ENCODE measurements around the gene CCDC43.
"Not testable (repeated sequence)": the region's sequence is repeated elsewhere in the genome, so short reads cannot be mapped to it uniquely, and the experiment has no call there.

The CCDC43 gene

GRCh38 chr17:44689477-44690217, at the start of gene CCDC43:
CCDC43 (minus strand) TSS chr17:44689776; CDS start chr17:44689753, 23 bp downstream.
- DNase-seq: peak; percentile 78

- no peak for DNase-seq
These were observed 48.8 kb upstream of the CCDC43 start for GRCh38 chr17:44738214-44738906.

GRCh38 chr17:44736551-44737240, 47.1 kb upstream of the CCDC43 start:
- DNase-seq: no peak

- no peak for DNase-seq
These were observed 44.7 kb upstream of the CCDC43 start for GRCh38 chr17:44734272-44734671.

GRCh38 chr17:44733753-44734152, 44.2 kb upstream of the CCDC43 start:
- DNase-seq: peak; percentile 30

- DNase-seq: not testable (repeated sequence)
These were observed 36.5 kb upstream of the CCDC43 start for GRCh38 chr17:44726121-44726520.

- DNase-seq: no peak
These were observed 32.7 kb upstream of the CCDC43 start for GRCh38 chr17:44722254-44722653.

- no peak for DNase-seq
These were observed 29.9 kb upstream of the CCDC43 start for GRCh38 chr17:44719444-44719843.

- DNase-seq: peak; percentile 90
These were observed 19.1 kb upstream of the CCDC43 start, which contains the start of gene DBF4B for GRCh38 chr17:44708401-44709263. DBF4B (plus strand) TSS chr17:44708665; CDS start chr17:44708821, 156 bp downstream.

GRCh38 chr17:44707755-44708400, 18.3 kb upstream of the CCDC43 start:
- DNase-seq: no peak

- not testable (repeated sequence) for DNase-seq
These were observed 10.7 kb upstream of the CCDC43 start for GRCh38 chr17:44700288-44700687.

GRCh38 chr17:44693609-44694008, 4.0 kb upstream of the CCDC43 start:
- DNase-seq: no peak

GRCh38 chr17:44690746-44691306, 1.2 kb upstream of the CCDC43 start:
- not testable (repeated sequence) for DNase-seq

GRCh38 chr17:44688675-44689476, 700 bp downstream of the CCDC43 start:
- no peak for DNase-seq

- no peak for DNase-seq
These were observed 1.4 kb downstream of the CCDC43 start for GRCh38 chr17:44688200-44688599.

- no peak for DNase-seq
These were observed 1.8 kb downstream of the CCDC43 start for GRCh38 chr17:44687756-44688155.

- not testable (repeated sequence) for DNase-seq
These were observed 6.3 kb downstream of the CCDC43 start for GRCh38 chr17:44683303-44683702.

GRCh38 chr17:44677136-44677535, 12.4 kb downstream of the CCDC43 start:
- no peak for DNase-seq

GRCh38 chr17:44673893-44674292, 15.7 kb downstream of the CCDC43 start:
- no peak for DNase-seq

GRCh38 chr17:44672479-44673093, 17.0 kb downstream of the CCDC43 start:
- peak; percentile 25 for DNase-seq
